Keratinocyte (primary cell): ENCODE results near the gene CFC1.
"Not testable (repeated sequence)": the region's sequence is repeated elsewhere in the genome, so short reads cannot be mapped to it uniquely, and the experiment has no call there.

ENCODE experiments used
- EZH2 ChIP-seq: IDR thresholded peaks from one replicate; pipeline ENCODE4 v1.6.1; 2012; ENCODE audit warnings: inconsistent platforms, mild to moderate bottlenecking, low read length, moderate library complexity
- TF ChIP-seq, protein P1 (sequence below), 3 experiments: IDR thresholded peaks in 1 of 3; conservative IDR thresholded peaks in 1 of 3; optimal IDR thresholded peaks in 1 of 3; 2 replicates in 2 of 3; 3 replicates in 1 of 3; pipeline versions ENCODE3 to v1.5.1; 2011; ENCODE audit warnings: low read length in 3 of 3, mild to moderate bottlenecking in 3 of 3, moderate library complexity in 2 of 3, control low read depth in 1 of 3, inconsistent platforms in 1 of 3; ENCODE audit not compliant: insufficient read depth in 2 of 3; ENCODE audit errors: extremely low read depth in 1 of 3

DNA sequence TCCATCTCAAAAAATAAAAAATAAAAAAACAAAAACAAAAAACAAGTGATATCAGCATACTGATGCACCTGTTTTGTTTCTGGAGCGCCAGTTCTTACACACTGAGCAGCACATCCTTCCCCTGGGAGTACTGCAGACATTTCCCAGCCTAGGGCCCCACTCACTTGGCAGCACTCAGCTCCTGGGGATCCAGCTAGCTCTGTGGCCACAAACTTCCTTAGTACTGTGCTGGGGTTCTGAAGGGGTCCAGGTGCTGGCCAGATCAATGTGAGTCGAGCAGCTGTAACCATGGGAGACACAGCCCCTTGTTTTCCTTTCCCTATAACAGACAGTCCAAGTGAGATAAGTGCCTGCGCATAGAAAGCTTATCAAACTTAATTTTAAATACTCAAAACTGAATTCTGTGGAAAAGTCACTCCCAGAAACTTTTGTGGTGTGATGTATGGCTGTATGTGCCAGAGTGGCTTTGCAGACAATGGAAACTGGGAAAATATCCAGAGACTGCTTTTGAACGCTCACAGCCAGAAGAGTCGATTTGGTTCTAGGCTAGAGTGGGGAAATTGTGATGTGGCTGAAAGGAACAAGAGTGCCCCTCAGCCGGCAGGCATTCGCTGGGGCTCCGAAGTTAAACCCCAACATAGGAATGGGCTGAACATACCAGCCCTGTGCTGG lies 9.1 kb downstream of the CFC1 start:
- TF ChIP-seq, protein P1, sequence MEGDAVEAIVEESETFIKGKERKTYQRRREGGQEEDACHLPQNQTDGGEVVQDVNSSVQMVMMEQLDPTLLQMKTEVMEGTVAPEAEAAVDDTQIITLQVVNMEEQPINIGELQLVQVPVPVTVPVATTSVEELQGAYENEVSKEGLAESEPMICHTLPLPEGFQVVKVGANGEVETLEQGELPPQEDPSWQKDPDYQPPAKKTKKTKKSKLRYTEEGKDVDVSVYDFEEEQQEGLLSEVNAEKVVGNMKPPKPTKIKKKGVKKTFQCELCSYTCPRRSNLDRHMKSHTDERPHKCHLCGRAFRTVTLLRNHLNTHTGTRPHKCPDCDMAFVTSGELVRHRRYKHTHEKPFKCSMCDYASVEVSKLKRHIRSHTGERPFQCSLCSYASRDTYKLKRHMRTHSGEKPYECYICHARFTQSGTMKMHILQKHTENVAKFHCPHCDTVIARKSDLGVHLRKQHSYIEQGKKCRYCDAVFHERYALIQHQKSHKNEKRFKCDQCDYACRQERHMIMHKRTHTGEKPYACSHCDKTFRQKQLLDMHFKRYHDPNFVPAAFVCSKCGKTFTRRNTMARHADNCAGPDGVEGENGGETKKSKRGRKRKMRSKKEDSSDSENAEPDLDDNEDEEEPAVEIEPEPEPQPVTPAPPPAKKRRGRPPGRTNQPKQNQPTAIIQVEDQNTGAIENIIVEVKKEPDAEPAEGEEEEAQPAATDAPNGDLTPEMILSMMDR (optimal IDR thresholded peaks at IDR 0.05 in 1 of 3, IDR thresholded peaks at IDR 0.05 in 1 of 3, conservative IDR thresholded peaks at IDR 0.05 in 1 of 3; ENCODE audit: extremely low read depth in 1 of 3, insufficient read depth in 2 of 3, low read length in 3 of 3) = not testable (repeated sequence)
- TF ChIP-seq EZH2 = not testable (repeated sequence)
